MG63 (cell line): ENCODE measurements around the gene NLGN4X. TPM values are rescaled to one million over a fixed set of nuclear protein-coding genes. Genes with fewer than 3 reads are reported as not detected.

Source experiments
- DNase-seq: peaks from one replicate; pipeline ENCODE4 v3.0.0-alpha.2; 2020
- H3K27me3 ChIP-seq: fragments of 250-450 bp; sonication (Bioruptor Pico); 2 replicates; pipeline ENCODE4 v1.5.1; 2020; ENCODE audit warnings: mild to moderate bottlenecking, moderate library complexity
- H3K36me3 ChIP-seq: fragments of 250-450 bp; sonication (Bioruptor Pico); 2 replicates; pipeline ENCODE4 v1.5.1; 2020; ENCODE audit warnings: mild to moderate bottlenecking, moderate library complexity
- H3K4me3 ChIP-seq: fragments of 250-450 bp; sonication (Bioruptor Pico); 2 replicates; pipeline ENCODE4 v1.5.1; 2020; ENCODE audit warnings: mild to moderate bottlenecking, moderate library complexity
- H3K9me3 ChIP-seq: fragments of 250-450 bp; sonication (Bioruptor Pico); 2 replicates; pipeline ENCODE4 v1.5.1; 2020; ENCODE audit warnings: mild to moderate bottlenecking, moderate library complexity
- total RNA-seq: library from RNA; depleted of rRNA; stranded (reverse); fragments of >200 nt; shearing (Covaris generic); gene quantifications from 2 replicates; pipeline ENCODE4 v1.2.3, GENCODE V29; 2014; ENCODE audit warnings: low replicate concordance

NLGN4X gene
- total RNA-seq, 1 experiment from 2014 or later = not detected

DNA sequence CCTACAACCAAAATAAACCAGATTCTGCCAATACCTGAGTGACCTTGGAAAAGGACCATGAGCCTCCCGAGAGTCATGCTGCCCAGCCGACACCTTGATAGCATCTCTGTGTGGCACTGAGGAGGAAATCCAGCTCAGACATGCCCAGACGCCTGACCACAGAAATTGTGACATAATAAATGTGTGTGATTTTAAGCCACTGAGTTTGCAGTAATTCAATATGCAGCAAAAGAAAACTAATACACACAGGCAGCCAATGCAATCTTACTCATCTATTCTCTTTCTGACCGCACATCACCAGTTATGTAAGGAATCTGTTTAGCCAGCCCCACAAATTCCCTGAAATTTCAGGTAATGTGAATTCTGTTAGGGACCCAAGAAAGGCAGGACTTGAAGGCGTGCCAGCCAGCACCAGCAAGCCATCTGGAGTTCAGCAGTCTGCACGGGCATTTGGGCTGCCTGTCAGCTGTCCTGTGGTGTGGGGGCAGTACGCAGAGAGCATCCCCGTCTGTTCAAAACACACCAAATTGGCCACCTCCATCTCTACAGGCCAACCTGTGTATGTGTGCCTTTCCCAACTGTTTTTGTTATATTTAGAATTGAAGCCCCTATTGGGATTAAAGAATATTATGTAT is 176.4 kb downstream of the NLGN4X start:
- Histone ChIP-seq H3K27me3 (no peaks in the 10 kb centered on the region), H3K4me3 (no peak overlapping the region), H3K36me3 (no peaks in the 10 kb centered on the region), H3K9me3 (no peaks in the 10 kb centered on the region)
- no peak for DNase-seq

DNA sequence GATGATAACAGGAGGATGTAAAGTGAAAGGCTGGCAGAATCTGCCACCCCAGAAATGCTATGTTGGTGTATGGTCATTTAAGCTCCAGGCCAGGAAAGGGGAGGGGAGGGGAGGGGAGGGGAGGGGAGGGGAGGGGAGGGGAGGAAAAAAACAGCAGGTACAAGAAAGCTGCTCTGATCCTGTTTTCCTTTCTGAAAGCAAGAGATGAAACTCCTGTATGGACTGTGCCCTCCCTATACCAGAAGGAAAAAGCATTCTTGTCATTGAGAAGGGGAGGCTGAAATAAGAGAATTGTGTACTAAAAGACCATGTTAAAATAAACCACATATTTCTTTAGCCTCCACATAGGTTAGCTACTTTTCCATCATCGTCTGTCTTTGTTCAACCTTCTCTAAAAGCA is 179.5 kb downstream of the NLGN4X start:
- DNase-seq = no peak
- Histone ChIP-seq H3K27me3 (no peaks in the 10 kb centered on the region), H3K36me3 (no peaks in the 10 kb centered on the region)

GRCh38 chrX:6041630-6042029 is 187.0 kb downstream of the NLGN4X start:
- H3K4me3 ChIP-seq = no peak overlapping the region
- no peaks in the 10 kb centered on the region for H3K36me3 ChIP-seq
- no peak for DNase-seq
- H3K27me3 ChIP-seq = no peaks in the 10 kb centered on the region
- no peaks in the 10 kb centered on the region for H3K9me3 ChIP-seq

More for the DNA sequence above, 179.5 kb downstream of the NLGN4X start:
- Histone ChIP-seq H3K4me3 (no peak overlapping the region), H3K9me3 (no peaks in the 10 kb centered on the region)

DNA sequence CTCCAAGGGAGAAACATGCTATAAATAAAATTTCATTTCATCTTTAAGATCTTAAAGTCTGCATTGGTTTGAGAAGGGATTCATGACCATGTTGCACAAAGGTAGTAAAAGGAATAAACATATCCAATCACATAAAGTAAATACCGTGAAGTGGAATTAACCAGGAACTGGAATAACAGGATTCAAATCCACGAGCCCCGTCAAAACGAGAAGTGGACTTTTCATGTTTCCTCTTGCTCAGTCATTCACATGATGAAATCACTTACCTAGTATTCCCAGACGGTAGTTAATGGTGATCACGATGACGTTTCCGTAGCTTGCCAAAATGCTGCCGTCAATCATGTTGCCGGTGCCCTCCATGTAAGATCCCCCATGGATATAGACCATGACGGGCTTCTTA is 199.7 kb downstream of the NLGN4X start:
- no peak for DNase-seq
- Histone ChIP-seq H3K4me3 (no peak overlapping the region), H3K36me3 (no peaks in the 10 kb centered on the region), H3K9me3 (no peaks in the 10 kb centered on the region), H3K27me3 (no peaks in the 10 kb centered on the region)

GRCh38 chrX:6026980-6027379 is 201.7 kb downstream of the NLGN4X start:
- Histone ChIP-seq H3K4me3 (no peak overlapping the region), H3K9me3 (no peaks in the 10 kb centered on the region), H3K36me3 (no peaks in the 10 kb centered on the region), H3K27me3 (no peaks in the 10 kb centered on the region)
- no peak for DNase-seq

- Histone ChIP-seq H3K27me3 (no peaks in the 10 kb centered on the region), H3K36me3 (no peaks in the 10 kb centered on the region), H3K4me3 (no peak overlapping the region), H3K9me3 (no peaks in the 10 kb centered on the region)
- no peak for DNase-seq
Measured at GRCh38 chrX:6026429-6026828, 202.2 kb downstream of the NLGN4X start.

DNA sequence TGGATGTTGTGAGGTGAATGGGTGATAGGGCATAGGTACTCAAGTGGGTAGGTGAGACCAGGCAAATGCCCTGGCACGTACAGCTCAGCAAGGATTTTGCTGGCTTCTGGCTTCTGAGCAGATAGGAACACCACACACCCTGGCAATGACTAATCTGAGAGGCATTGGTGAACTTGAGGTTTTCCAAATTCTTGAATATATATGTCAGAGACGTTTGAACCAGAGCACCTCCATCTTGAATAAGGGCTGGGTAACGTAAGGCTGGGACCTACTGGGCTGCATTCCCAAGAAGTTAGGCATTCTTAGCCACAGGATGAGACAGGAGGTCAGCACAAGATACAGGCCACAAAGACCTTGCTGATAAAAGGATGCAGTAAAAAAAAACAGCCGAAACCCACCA is 204.5 kb downstream of the NLGN4X start:
- H3K9me3 ChIP-seq = no peaks in the 10 kb centered on the region
- no peaks in the 10 kb centered on the region for H3K27me3 ChIP-seq
- no peak for DNase-seq
- H3K36me3 ChIP-seq = no peaks in the 10 kb centered on the region
- no peak overlapping the region for H3K4me3 ChIP-seq

GRCh38 chrX:6021316-6022091 is 207.2 kb downstream of the NLGN4X start:
- no peaks in the 10 kb centered on the region for H3K36me3 ChIP-seq
- DNase-seq = no peak
- no peaks in the 10 kb centered on the region for H3K27me3 ChIP-seq
- H3K4me3 ChIP-seq = no peak overlapping the region
- H3K9me3 ChIP-seq = no peaks in the 10 kb centered on the region

DNA sequence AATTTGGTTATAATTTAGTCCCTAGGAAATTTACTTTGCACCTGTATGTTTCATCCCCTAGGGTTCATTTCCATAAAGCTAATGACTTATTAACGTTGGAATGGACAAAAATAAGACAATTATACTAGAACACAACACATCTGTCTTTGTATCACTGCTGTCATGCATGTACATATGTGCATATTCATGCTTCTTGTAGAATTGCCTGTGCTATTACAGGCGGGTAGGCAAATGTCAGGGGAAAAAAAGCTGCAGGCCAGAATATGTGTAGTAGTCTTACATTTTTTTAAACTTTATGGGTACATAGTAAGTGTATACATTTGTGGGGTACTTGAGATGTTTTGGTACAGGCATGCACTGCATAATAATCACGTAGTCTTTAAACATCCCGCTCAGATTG is 209.6 kb downstream of the NLGN4X start:
- Histone ChIP-seq H3K4me3 (no peak overlapping the region), H3K36me3 (no peaks in the 10 kb centered on the region), H3K27me3 (no peaks in the 10 kb centered on the region), H3K9me3 (no peaks in the 10 kb centered on the region)
- DNase-seq = no peak

DNA sequence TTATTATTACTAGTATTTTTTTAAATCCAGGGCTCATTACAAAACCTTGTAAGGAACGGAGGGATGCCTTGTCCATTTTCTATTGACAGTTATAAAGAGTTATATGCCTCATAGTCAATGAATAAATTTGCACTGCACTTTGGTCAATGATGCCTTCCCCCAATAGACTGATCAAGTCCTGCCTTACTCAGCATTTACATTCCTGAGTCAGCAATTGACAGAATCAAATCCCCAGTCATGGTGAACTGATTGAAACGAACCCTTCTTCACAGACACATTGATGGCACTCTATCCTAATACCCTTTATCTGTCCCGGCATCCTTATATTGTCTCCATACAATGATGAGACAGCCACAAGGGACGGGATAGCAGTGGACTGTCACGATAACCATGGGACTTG is 213.2 kb downstream of the NLGN4X start:
- H3K9me3 ChIP-seq = no peaks in the 10 kb centered on the region
- no peaks in the 10 kb centered on the region for H3K27me3 ChIP-seq
- no peak for DNase-seq
- H3K36me3 ChIP-seq = no peaks in the 10 kb centered on the region
- no peak overlapping the region for H3K4me3 ChIP-seq

GRCh38 chrX:6012357-6012756 is 216.3 kb downstream of the NLGN4X start:
- H3K9me3 ChIP-seq = no peaks in the 10 kb centered on the region
- no peak overlapping the region for H3K4me3 ChIP-seq
- no peak for DNase-seq
- H3K36me3 ChIP-seq = no peaks in the 10 kb centered on the region
- H3K27me3 ChIP-seq = no peaks in the 10 kb centered on the region

- Histone ChIP-seq H3K4me3 (no peak overlapping the region), H3K9me3 (no peaks in the 10 kb centered on the region), H3K36me3 (no peaks in the 10 kb centered on the region), H3K27me3 (no peaks in the 10 kb centered on the region)
- DNase-seq = no peak
Measured at GRCh38 chrX:6005856-6006255, 222.8 kb downstream of the NLGN4X start.

DNA sequence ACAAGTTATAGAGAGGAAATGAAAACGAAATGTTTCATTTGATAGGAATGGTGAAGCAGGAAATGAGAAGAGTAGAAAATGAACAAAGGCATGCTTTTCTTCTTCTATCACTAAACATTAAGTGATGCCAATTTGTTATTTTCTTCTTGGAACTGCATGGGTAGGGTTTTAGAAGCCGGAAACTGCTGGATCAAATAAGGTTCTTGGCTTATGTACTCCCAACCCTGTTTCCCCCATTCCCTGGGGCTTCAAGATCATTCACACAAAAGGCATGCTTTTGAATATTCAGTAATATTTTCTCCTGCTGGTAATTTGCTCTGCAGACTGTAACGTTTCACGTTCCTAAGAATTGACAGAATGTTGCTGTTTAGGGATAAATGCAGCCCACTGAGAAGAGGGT is 224.1 kb downstream of the NLGN4X start:
- Histone ChIP-seq H3K27me3 (no peaks in the 10 kb centered on the region), H3K36me3 (no peaks in the 10 kb centered on the region), H3K4me3 (no peak overlapping the region), H3K9me3 (no peaks in the 10 kb centered on the region)
- no peak for DNase-seq

DNA sequence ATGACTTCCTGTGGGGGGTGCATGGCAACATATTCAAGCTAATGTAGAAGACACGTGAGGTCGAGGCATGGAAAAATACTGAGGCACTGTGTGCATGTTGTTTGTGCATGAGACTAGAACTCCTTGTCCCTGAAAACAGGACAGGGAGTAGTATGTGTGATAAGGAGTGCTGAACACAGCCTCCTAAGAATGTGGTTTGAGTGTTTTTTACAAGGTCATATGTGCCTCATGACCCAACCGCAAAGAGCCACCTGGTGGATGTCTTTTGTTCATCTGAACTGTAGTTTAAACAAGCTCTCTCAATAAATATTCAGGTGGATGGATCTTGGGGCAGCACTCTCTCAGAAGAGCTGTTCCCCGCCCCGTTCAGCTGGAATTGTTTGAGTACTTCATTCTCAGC is 226.6 kb downstream of the NLGN4X start:
- Histone ChIP-seq H3K9me3 (no peaks in the 10 kb centered on the region), H3K27me3 (no peaks in the 10 kb centered on the region), H3K36me3 (no peaks in the 10 kb centered on the region), H3K4me3 (no peak overlapping the region)
- no peak for DNase-seq

DNA sequence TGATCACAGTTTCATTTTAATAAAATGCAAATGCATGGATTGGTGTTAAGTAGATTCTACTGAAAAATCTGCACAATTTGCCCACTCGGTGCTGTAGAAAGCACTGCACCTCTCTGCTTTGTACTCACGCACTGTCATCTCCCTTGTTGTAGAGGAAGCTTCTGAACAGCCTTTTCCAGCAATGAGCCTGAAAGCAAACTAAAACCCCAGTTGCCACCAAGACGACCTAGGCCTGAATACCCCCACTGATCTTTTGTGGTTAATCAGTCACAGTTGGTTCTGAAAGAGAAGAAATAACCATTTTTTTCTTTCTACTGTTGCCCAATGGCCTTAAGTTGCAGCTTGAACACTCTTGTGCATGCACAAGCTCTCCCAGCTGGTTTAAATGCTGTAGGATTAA is 229.8 kb downstream of the NLGN4X start:
- no peak for DNase-seq
- no peaks in the 10 kb centered on the region for H3K36me3 ChIP-seq
- no peaks in the 10 kb centered on the region for H3K9me3 ChIP-seq

DNA sequence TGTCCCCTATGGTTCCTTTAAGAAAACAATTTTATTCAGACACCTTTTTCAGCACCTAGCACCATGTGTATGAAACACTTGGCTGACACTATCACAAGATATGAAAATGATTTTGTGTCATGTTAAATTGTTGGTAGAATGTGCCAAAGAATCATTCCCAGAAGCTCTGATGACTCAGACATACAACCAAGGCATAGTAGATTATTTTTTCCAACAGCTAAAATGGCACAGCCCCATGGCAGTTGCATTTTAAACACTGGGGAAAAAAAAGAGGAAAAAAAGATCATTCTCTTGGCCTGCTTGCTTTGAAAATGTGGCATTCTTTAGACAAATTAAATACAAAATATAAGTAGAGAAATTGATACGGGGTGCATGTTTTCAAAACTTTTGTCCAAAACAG is 230.2 kb downstream of the NLGN4X start:
- no peak for DNase-seq
- no peaks in the 10 kb centered on the region for H3K9me3 ChIP-seq

More for the DNA sequence above, 229.8 kb downstream of the NLGN4X start:
- Histone ChIP-seq H3K4me3 (no peak overlapping the region), H3K27me3 (no peaks in the 10 kb centered on the region)

GRCh38 chrX:5991393-5991792 is 237.3 kb downstream of the NLGN4X start:
- H3K27me3 ChIP-seq = no peaks in the 10 kb centered on the region
- no peaks in the 10 kb centered on the region for H3K9me3 ChIP-seq
- H3K36me3 ChIP-seq = no peaks in the 10 kb centered on the region
- DNase-seq = no peak
- H3K4me3 ChIP-seq = no peak overlapping the region

More for the DNA sequence above, 230.2 kb downstream of the NLGN4X start:
- no peaks in the 10 kb centered on the region for H3K27me3 ChIP-seq
- no peaks in the 10 kb centered on the region for H3K36me3 ChIP-seq
- H3K4me3 ChIP-seq = no peak overlapping the region

GRCh38 chrX:5979338-5979737 is 249.3 kb downstream of the NLGN4X start:
- Histone ChIP-seq H3K36me3 (no peaks in the 10 kb centered on the region), H3K4me3 (no peak overlapping the region), H3K27me3 (no peaks in the 10 kb centered on the region), H3K9me3 (no peaks in the 10 kb centered on the region)
- no peak for DNase-seq
